Rectal smooth muscle tissue (tissue), 1 donor: ENCODE results near the gene CYP11A1.

Experiments
- H3K27ac ChIP-seq: one replicate; pipeline ENCODE4 v1.7.0; 2013; ENCODE audit warnings: low read depth, low read length, inconsistent platforms
- H3K27me3 ChIP-seq: one replicate; pipeline ENCODE4 v1.7.0; 2013; ENCODE audit warnings: low read length; ENCODE audit not compliant: control insufficient read depth, insufficient read depth
- H3K36me3 ChIP-seq: one replicate; pipeline ENCODE4 v1.7.0; 2013; ENCODE audit warnings: low read length; ENCODE audit not compliant: control insufficient read depth, insufficient read depth
- H3K4me1 ChIP-seq: one replicate; pipeline ENCODE4 v1.7.0; 2013; ENCODE audit warnings: low read length; ENCODE audit not compliant: control insufficient read depth, insufficient read depth
- H3K4me3 ChIP-seq: one replicate; pipeline ENCODE4 v1.7.0; 2013; ENCODE audit warnings: low read length
- H3K9ac ChIP-seq: one replicate; pipeline ENCODE4 v1.7.0; 2013; ENCODE audit warnings: low read length

The CYP11A1 gene

DNA sequence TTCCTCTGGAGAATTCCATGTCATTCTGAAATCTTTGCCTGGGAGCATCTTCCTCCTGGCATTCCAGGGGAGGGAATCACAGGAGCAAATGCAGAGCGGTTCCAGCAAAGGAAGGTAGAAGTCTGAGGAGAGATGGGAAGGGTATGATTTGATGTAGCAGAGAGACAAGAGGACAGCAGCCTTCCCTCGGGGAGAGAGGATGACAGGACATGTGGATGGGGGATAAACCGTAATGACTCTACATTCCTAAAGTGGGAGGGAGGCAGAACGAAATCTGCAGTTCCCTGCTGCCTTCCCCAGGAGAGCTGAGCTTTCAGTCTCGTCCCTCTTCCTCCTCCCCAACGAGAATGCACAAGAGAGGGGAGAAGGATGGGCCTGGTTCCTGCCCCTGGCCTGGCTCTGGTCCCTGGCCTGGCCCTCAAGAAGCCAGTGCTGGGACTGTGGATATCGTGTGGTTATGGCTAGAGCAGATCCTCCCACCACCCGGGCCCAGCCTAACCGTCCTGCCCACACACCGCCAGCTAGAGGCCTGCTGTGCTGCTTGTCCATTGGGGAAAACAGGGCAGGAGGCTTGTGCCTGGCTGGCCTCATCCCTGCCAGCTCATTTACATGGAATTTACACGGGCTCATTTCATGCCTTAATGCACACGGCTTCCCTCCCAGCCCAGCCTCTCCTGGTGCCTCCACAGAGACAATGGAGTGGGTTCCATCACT is 39.7 kb upstream of the CYP11A1 start:
- H3K36me3 ChIP-seq = peaks cover 8% of the 10 kb centered on the region
- no peak overlapping the region for H3K9ac ChIP-seq
- no peak overlapping the region for H3K27ac ChIP-seq
- no peak overlapping the region for H3K4me3 ChIP-seq
- H3K27me3 ChIP-seq = no peaks in the 10 kb centered on the region
- no peaks in the 10 kb centered on the region for H3K4me1 ChIP-seq

- Histone ChIP-seq H3K4me3 (no peak overlapping the region), H3K36me3 (peaks cover 8% of the 10 kb centered on the region), H3K9ac (no peak overlapping the region), H3K4me1 (no peaks in the 10 kb centered on the region), H3K27ac (no peak overlapping the region), H3K27me3 (no peaks in the 10 kb centered on the region)
Measured at GRCh38 chr15:74406517-74406916, 39.1 kb upstream of the CYP11A1 start.

DNA sequence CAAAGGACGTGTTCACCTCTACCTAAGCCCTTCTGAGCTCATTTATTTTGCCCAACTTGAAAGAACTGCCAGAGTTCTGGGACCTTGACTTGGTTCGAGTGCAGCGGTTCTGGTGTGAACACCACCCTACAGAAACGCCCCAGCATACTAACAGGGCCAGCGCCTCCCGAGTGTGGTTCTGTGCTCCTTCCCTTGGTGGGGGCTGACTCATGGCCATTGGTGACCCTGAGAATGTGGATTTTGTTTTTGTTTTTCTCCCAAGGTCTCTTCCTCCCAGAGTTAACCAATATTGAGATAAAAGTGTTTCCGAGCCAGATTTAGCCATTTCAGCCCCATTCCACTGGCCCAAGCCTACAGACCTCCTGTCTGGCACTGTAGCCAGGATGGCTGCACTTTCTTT is 38.4 kb upstream of the CYP11A1 start:
- Histone ChIP-seq H3K27ac (no peak overlapping the region), H3K4me3 (no peak overlapping the region), H3K36me3 (peaks cover 3% of the 10 kb centered on the region), H3K9ac (no peak overlapping the region), H3K4me1 (no peaks in the 10 kb centered on the region), H3K27me3 (peaks cover 4% of the 10 kb centered on the region)

GRCh38 chr15:74403991-74404563 is 36.6 kb upstream of the CYP11A1 start:
- Histone ChIP-seq H3K4me1 (no peaks in the 10 kb centered on the region), H3K9ac (no peak overlapping the region), H3K27ac (no peak overlapping the region), H3K27me3 (peaks cover 7% of the 10 kb centered on the region), H3K36me3 (no peaks in the 10 kb centered on the region), H3K4me3 (no peak overlapping the region)

DNA sequence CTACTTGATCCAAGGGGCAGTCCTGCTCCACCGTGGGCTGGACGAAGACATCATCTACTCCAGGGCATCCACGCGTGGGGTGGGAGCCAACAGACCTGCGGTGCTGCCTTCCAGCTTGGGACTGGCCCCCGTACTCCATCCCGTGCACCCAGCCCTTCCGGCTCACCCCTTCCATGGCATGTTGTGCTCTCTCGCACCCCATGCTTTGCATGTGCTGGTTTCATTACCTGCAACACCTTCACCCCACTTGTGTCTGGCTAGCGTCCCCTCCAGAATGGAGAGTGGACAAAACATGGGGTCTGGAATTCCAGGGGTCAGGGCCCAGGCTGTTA is 36.1 kb upstream of the CYP11A1 start:
- Histone ChIP-seq H3K27me3 (peaks cover 7% of the 10 kb centered on the region), H3K9ac (no peak overlapping the region), H3K4me1 (no peaks in the 10 kb centered on the region), H3K4me3 (no peak overlapping the region), H3K27ac (no peak overlapping the region), H3K36me3 (no peaks in the 10 kb centered on the region)

- Histone ChIP-seq H3K27ac (no peak overlapping the region), H3K4me3 (no peak overlapping the region), H3K9ac (no peak overlapping the region), H3K4me1 (no peaks in the 10 kb centered on the region), H3K27me3 (peaks cover 7% of the 10 kb centered on the region), H3K36me3 (no peaks in the 10 kb centered on the region)
Measured at GRCh38 chr15:74402873-74403587, 35.6 kb upstream of the CYP11A1 start.

DNA sequence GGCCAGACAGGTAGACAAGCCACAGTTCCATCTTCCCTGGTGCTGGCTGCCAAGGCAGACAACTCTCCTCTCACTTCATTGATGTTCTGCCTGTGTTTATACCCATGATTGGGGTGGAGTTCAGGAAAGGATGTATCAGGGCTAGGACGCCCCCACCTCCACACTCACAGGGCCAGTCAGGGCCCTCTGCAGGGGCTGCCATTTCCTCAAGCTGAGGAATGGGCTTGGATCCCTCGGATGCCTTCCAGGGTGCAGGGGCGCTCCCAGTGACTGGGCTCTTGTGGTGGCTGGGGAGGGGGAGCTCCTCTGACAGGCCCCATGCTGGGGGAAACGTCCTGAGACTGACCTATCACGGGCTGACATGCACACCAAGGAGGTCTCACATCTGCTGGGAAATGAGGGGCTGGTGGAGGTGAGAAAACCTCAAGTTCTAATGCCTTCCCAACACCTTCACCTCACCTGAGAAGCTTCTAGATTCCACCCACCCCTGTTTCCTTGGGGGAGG is 34.9 kb upstream of the CYP11A1 start:
- peaks cover 7% of the 10 kb centered on the region for H3K27me3 ChIP-seq
- no peak overlapping the region for H3K9ac ChIP-seq
- no peaks in the 10 kb centered on the region for H3K4me1 ChIP-seq
- no peaks in the 10 kb centered on the region for H3K36me3 ChIP-seq
- no peak overlapping the region for H3K27ac ChIP-seq
- no peak overlapping the region for H3K4me3 ChIP-seq

DNA sequence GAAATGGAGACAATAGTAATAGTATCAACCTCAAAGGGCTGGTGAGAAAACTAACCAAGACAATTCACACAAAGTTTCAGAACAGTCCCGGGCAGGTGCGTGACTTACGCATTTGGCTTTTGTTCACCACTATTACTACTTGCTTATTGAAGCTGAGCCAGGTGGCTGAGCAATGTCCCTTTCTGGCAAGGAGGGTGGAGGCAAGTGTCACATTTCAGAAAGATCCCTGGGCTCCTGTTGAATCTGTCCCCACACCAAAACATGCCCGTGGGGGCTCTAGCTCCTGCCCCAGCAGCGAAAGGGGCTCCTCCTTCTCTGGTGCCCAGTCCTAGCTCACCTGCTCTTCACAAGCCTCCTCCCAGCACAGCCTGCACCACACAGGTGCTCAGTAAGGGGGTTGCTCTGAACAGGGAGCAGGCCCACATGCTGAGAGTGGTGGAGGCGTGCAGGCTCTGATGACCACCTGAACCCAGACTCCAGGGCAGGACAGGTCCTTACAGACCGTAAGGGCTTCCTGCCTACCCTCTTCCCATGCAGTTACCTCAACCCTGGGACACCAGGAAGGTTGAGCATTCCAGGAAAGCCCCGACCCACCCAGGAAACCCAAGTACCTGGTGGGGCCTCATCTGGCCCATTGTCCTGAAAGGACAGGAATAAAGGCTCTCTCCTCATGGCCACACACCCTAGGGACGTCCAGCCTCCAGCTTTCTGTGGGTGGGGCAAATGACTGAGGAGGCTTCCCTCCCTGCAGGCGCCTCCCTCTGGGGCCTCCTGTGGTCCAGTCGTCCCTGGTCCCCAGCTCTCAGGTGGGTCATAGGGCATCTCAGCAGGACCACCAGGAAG is 33.7 kb upstream of the CYP11A1 start:
- Histone ChIP-seq H3K36me3 (no peaks in the 10 kb centered on the region), H3K27ac (no peak overlapping the region), H3K4me3 (no peak overlapping the region), H3K9ac (no peak overlapping the region), H3K4me1 (no peaks in the 10 kb centered on the region), H3K27me3 (peaks cover 7% of the 10 kb centered on the region)

DNA sequence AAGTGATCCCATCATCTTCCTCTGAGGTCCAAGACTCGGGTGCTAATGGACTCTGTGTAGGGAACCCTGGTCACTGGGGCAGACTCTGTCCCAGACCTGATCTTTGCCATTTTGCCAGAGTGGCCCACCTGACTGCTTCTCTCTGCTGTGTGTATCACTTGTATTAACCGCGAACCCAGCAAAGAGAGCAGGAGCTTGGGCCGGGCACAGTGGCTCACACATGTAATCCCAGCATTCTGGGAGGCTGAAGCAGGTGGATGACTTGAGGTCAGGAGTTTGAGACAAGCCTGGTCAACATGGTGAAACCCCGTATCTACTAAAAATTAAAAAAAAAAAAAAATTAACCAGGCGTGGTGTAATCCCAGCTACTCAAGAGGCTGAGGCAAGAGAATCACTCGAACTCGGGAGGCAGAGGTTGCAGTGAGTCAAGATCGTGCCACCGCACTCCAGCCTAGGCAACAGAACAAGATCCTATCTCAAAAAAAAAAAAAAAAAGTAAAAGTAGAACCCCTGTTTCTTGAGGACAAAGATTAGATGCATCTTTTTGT is 32.9 kb upstream of the CYP11A1 start:
- H3K27me3 ChIP-seq = peaks cover 7% of the 10 kb centered on the region
- H3K27ac ChIP-seq = no peak overlapping the region
- H3K36me3 ChIP-seq = no peaks in the 10 kb centered on the region
- H3K4me3 ChIP-seq = no peak overlapping the region
- no peak overlapping the region for H3K9ac ChIP-seq
- H3K4me1 ChIP-seq = no peaks in the 10 kb centered on the region

DNA sequence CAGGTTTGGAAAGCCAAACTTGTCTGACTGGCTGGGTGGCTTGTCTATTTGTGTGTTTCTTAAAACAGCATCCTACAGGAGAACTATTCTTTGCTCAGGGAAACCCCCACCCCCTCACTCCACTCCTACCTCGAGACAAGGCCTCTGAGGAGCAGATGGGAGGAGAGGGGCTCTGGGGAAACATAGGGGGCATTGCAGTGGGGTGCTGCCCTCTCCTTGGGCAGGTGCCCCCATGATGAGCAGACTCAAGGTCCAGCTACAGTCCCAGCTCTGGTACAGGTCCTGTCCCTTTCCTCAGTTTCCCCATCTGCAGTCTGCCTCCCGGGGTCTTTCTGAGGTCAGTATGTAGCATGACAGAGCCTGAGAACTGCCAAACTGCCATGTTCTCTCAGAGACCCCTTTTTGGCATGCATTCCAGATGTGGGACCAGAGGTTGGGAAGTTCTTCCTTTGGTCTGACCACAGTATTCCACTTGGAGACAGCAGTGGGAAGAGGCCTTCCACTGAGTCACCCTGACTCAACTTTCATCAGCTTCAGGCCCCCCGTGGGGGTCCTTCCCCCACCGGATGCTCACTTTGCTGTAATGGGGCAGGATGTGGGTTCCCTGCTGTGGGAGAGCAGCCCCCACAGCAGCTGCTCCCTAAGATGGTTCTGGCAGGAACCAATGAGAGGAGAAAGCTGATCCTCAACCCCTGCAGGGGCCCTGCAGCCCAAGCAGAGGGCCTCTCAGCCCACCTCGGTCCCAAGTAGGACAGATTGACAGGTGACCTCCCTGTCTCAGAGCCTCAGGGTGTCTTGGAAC is 32.3 kb upstream of the CYP11A1 start:
- Histone ChIP-seq H3K9ac (no peak overlapping the region), H3K4me3 (no peak overlapping the region), H3K27ac (no peak overlapping the region), H3K27me3 (peaks cover 7% of the 10 kb centered on the region), H3K36me3 (no peaks in the 10 kb centered on the region), H3K4me1 (no peaks in the 10 kb centered on the region)

DNA sequence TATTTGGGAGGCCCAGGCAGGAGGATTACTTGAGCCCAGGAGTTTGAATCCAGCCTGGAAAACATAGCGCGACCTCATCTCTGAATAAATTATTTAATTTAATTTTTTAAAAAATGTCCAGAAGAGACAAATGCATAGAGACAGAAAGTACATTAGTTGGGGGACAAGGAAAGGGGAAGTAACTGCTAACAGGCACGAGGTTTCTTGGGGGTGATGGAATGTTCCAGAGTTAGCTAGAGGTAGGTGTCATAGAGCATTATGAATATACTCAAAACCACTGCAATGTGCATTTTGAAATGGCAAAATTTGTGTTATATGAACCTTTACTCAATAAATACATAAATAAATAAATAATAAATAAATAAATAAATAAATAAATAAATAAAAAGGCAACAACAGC is 31.7 kb upstream of the CYP11A1 start:
- peaks cover 7% of the 10 kb centered on the region for H3K27me3 ChIP-seq
- no peak overlapping the region for H3K9ac ChIP-seq
- no peaks in the 10 kb centered on the region for H3K4me1 ChIP-seq

More for the DNA sequence above, 31.7 kb upstream of the CYP11A1 start:
- no peaks in the 10 kb centered on the region for H3K36me3 ChIP-seq
- no peak overlapping the region for H3K4me3 ChIP-seq
- no peak overlapping the region for H3K27ac ChIP-seq
